Loucy (cell line): ENCODE results near the gene PON1.

ENCODE experiments used
- EZH2phosphoT487 ChIP-seq: fragments of 200-600 bp; IDR thresholded peaks from 2 replicates; pipeline ENCODE4 v1.6.1; 2018; ENCODE audit warnings: antibody characterized with exemption, mild to moderate bottlenecking, moderate library complexity, borderline replicate concordance
- TF ChIP-seq, protein P1 (sequence below): fragments of 200-600 bp; sonication (generic); conservative IDR thresholded peaks from 2 replicates; pipeline ENCODE4 v1.5.1; 2014; ENCODE audit warnings: mild to moderate bottlenecking, antibody characterized with exemption, low read length

DNA sequence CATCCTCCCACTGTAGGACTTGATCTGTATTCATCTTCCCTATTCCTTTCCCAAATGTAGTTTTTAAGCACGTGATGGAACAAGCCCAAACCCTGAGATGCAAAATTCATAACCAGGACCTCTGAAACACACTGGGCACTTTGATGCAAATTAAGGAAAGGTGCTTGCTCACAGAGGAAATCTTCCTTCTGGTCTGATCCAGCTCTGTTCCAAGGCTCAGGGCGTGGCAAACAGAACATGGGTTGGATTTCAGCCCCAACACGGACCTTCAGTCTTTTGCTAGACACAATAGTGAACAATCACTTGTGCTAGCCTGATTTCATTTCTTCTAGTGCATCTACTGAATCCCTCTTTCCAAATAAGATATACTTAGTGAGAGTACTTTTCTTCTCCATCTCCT is 43.9 kb upstream of the PON1 start:
- TF ChIP-seq, protein P1, sequence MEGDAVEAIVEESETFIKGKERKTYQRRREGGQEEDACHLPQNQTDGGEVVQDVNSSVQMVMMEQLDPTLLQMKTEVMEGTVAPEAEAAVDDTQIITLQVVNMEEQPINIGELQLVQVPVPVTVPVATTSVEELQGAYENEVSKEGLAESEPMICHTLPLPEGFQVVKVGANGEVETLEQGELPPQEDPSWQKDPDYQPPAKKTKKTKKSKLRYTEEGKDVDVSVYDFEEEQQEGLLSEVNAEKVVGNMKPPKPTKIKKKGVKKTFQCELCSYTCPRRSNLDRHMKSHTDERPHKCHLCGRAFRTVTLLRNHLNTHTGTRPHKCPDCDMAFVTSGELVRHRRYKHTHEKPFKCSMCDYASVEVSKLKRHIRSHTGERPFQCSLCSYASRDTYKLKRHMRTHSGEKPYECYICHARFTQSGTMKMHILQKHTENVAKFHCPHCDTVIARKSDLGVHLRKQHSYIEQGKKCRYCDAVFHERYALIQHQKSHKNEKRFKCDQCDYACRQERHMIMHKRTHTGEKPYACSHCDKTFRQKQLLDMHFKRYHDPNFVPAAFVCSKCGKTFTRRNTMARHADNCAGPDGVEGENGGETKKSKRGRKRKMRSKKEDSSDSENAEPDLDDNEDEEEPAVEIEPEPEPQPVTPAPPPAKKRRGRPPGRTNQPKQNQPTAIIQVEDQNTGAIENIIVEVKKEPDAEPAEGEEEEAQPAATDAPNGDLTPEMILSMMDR = no peak
- TF ChIP-seq EZH2phosphoT487 = no peak
